H1 (cell line): Measurements from ENCODE around the gene ZNF470. TPM values are rescaled to one million over a fixed set of nuclear protein-coding genes. Genes with fewer than 3 reads are reported as not detected.

ENCODE experiments used
- CTCF ChIA-PET: fragments of 300-600 bp; sonication (Branson Sonifier 250); formaldehyde crosslinking; loops from one replicate; lab custom pipeline; 2021; ENCODE audit not compliant: partially characterized antibody; lab: Charles Lee
- POLR2A ChIA-PET: fragments of 300-600 bp; sonication (Branson Sonifier 250); formaldehyde crosslinking; loops from one replicate; lab custom pipeline; 2021; ENCODE audit warnings: inconsistent platforms; ENCODE audit not compliant: partially characterized antibody; lab: Charles Lee
- DNase-seq, 2 experiments: peaks; one replicate each; pipeline versions ENCODE4 v3.0.0 to v3.0.0-alpha.2; 2010 to 2022; ENCODE audit warnings: low spot score in 2 of 2, low read depth in 1 of 2, mixed read lengths in 1 of 2
- FAIRE-seq: peaks from 2 replicates; lab custom pipeline; 2011; peaks lifted over from hg19 to GRCh38; lab: Jason Lieb, UNC
- H2AFZ ChIP-seq: 2 replicates; pipeline ENCODE4 v1.8.1; 2012; ENCODE audit warnings: low read length, inconsistent platforms
- H2AK5ac ChIP-seq: 2 replicates; pipeline ENCODE4 v1.6.1; 2013; ENCODE audit warnings: low read depth, low read length
- H2BK120ac ChIP-seq: replicated peaks from 2 replicates; pipeline ENCODE3; 2013; ENCODE audit warnings: low read depth, low read length, inconsistent platforms
- H2BK12ac ChIP-seq: 2 replicates; pipeline ENCODE4 v1.6.1; 2013; ENCODE audit warnings: low read depth, low read length
- H2BK15ac ChIP-seq: 2 replicates; pipeline ENCODE4 v1.6.1; 2013; ENCODE audit warnings: low read length
- H2BK20ac ChIP-seq: 2 replicates; pipeline ENCODE4 v1.6.1; 2013; ENCODE audit warnings: low read length
- H2BK5ac ChIP-seq: 2 replicates; pipeline ENCODE4 v1.6.1; 2013; ENCODE audit warnings: low read depth, low read length
- H3K14ac ChIP-seq: 2 replicates; pipeline ENCODE4 v1.6.1; 2013; ENCODE audit warnings: inconsistent platforms; ENCODE audit not compliant: insufficient read length
- H3K18ac ChIP-seq: 2 replicates; pipeline ENCODE4 v1.6.1; 2013; ENCODE audit warnings: low read length; ENCODE audit errors: extremely low read depth
- H3K23ac ChIP-seq: 2 replicates; pipeline ENCODE4 v1.6.1; 2013; ENCODE audit warnings: inconsistent platforms; ENCODE audit not compliant: insufficient read length
- H3K23me2 ChIP-seq: 2 replicates; pipeline ENCODE4 v1.6.1; 2013; ENCODE audit warnings: low read depth, low read length
- H3K27ac ChIP-seq: 2 replicates; pipeline ENCODE4 v1.6.1; 2011; ENCODE audit warnings: low read depth, low read length, inconsistent platforms
- H3K27me3 ChIP-seq, 4 experiments: replicated peaks in 1 of 4; 1 replicate in 1 of 4; 2 replicates in 3 of 4; pipeline versions ENCODE4 v1.6.1 to v1.8.1; 2011 to 2013; ENCODE audit warnings: low read length in 3 of 4, mild to moderate bottlenecking in 3 of 4, inconsistent platforms in 2 of 4, mixed read lengths in 2 of 4, moderate library complexity in 1 of 4; ENCODE audit not compliant: control insufficient read depth in 3 of 4, insufficient read depth in 3 of 4; ENCODE audit errors: extremely low read depth in 1 of 4
- H3K36me3 ChIP-seq, 4 experiments: 2 replicates each; pipeline versions ENCODE4 v1.6.1 to v1.8.1; 2011 to 2013; ENCODE audit warnings: mild to moderate bottlenecking in 4 of 4, low read length in 3 of 4, moderate library complexity in 2 of 4, control low read depth in 1 of 4, inconsistent platforms in 1 of 4; ENCODE audit not compliant: insufficient read depth in 4 of 4, control insufficient read depth in 2 of 4
- H3K4ac ChIP-seq: replicated peaks from 2 replicates; pipeline ENCODE3; 2013; ENCODE audit warnings: low read length, low read depth, mixed read lengths, inconsistent platforms; ENCODE audit not compliant: insufficient read length
- H3K4me1 ChIP-seq, 4 experiments: replicated peaks in 1 of 4; 1 replicate in 1 of 4; 2 replicates in 3 of 4; pipeline versions ENCODE4 v1.6.1 to v1.8.1; 2011 to 2013; ENCODE audit warnings: low read length in 3 of 4, inconsistent platforms in 2 of 4, mixed read lengths in 1 of 4; ENCODE audit not compliant: insufficient read depth in 4 of 4, control insufficient read depth in 3 of 4
- H3K4me2 ChIP-seq, 2 experiments: 2 replicates each; pipeline versions ENCODE4 v1.6.1 to v1.8.1; 2011 to 2013; ENCODE audit warnings: low read depth in 2 of 2, low read length in 2 of 2, control low read depth in 1 of 2, inconsistent platforms in 1 of 2, mild to moderate bottlenecking in 1 of 2; ENCODE audit not compliant: insufficient read depth in 1 of 2
- H3K4me3 ChIP-seq, 4 experiments: fragments of 200-600, 300-600 bp in 1 of 4; sonication (generic), shearing (Covaris generic), sonication (Bioruptor Twin) in 1 of 4; 2 replicates each; pipeline versions ENCODE4 v1.5.1 to v1.8.1; 2011 to 2016; ENCODE audit warnings: low read length in 4 of 4, low read depth in 3 of 4, control low read depth in 2 of 4, inconsistent platforms in 2 of 4, mild to moderate bottlenecking in 2 of 4, mixed read lengths in 1 of 4, moderate library complexity in 1 of 4; ENCODE audit not compliant: insufficient read depth in 2 of 4; ENCODE audit errors: extremely low read depth in 1 of 4
- H3K56ac ChIP-seq: replicated peaks from 2 replicates; pipeline ENCODE3; 2013; ENCODE audit warnings: low read depth, mild to moderate bottlenecking, mixed read lengths, low read length, inconsistent platforms; ENCODE audit not compliant: insufficient read length
- H3K79me1 ChIP-seq: 2 replicates; pipeline ENCODE4 v1.6.1; 2013; ENCODE audit warnings: low read depth, low read length, control low read depth
- H3K79me2 ChIP-seq, 2 experiments: 2 replicates each; pipeline versions ENCODE4 v1.6.1 to v1.8.1; 2012 to 2013; ENCODE audit warnings: low read length in 2 of 2, mild to moderate bottlenecking in 2 of 2, inconsistent platforms in 1 of 2; ENCODE audit not compliant: insufficient read depth in 2 of 2, control insufficient read depth in 1 of 2
- H3K9ac ChIP-seq, 4 experiments: replicated peaks in 1 of 4; 1 replicate in 1 of 4; 2 replicates in 3 of 4; pipeline versions ENCODE4 v1.6.1 to v1.8.1; 2011 to 2013; ENCODE audit warnings: low read depth in 3 of 4, low read length in 3 of 4, control low read depth in 2 of 4, mild to moderate bottlenecking in 2 of 4, moderate library complexity in 2 of 4, inconsistent platforms in 1 of 4; ENCODE audit errors: extremely low read depth in 1 of 4
- H3K9me3 ChIP-seq, 2 experiments: 2 replicates each; pipeline versions ENCODE4 v1.6.1 to v1.8.1; 2012 to 2013; ENCODE audit warnings: mild to moderate bottlenecking in 2 of 2, moderate library complexity in 2 of 2, control low read depth in 1 of 2, inconsistent platforms in 1 of 2, low read depth in 1 of 2, low read length in 1 of 2, mixed read lengths in 1 of 2; ENCODE audit not compliant: insufficient read depth in 2 of 2
- H4K20me1 ChIP-seq, 2 experiments: replicated peaks in 1 of 2; 2 replicates each; pipeline versions ENCODE3 to v1.8.1; 2011 to 2013; ENCODE audit warnings: inconsistent platforms in 2 of 2, low read length in 2 of 2, mild to moderate bottlenecking in 1 of 2; ENCODE audit not compliant: insufficient read depth in 2 of 2, control insufficient read depth in 1 of 2
- H4K5ac ChIP-seq: 2 replicates; pipeline ENCODE4 v1.6.1; 2013; ENCODE audit warnings: low read length, low read depth, mixed read lengths, inconsistent platforms; ENCODE audit not compliant: insufficient read length
- H4K8ac ChIP-seq: 2 replicates; pipeline ENCODE4 v1.8.0; 2013; ENCODE audit warnings: mild to moderate bottlenecking, moderate library complexity, low read length, inconsistent platforms; ENCODE audit not compliant: insufficient read depth; ENCODE audit errors: extremely low read depth
- H4K91ac ChIP-seq: replicated peaks from 2 replicates; pipeline ENCODE3; 2013; ENCODE audit warnings: low read length, mixed read lengths, inconsistent platforms; ENCODE audit not compliant: insufficient read length
- CHD2 ChIP-seq: IDR thresholded peaks from 2 replicates; pipeline ENCODE4 v1.6.1; 2012; ENCODE audit warnings: low read length, improper control_type of control experiment
- CREB1 ChIP-seq: IDR thresholded peaks from 2 replicates; pipeline ENCODE4 v1.6.1; 2012; ENCODE audit warnings: inconsistent platforms
- HDAC2 ChIP-seq, 2 experiments: fragments of 300-600 bp in 1 of 2; sonication (generic) in 1 of 2; IDR thresholded peaks; 2 replicates each; pipeline ENCODE4 v1.6.1; 2011 to 2012; ENCODE audit warnings: low read depth in 2 of 2, low read length in 2 of 2, mild to moderate bottlenecking in 2 of 2, moderate library complexity in 2 of 2, borderline replicate concordance in 1 of 2, inconsistent platforms in 1 of 2
- JUN ChIP-seq: IDR thresholded peaks from 2 replicates; pipeline ENCODE4 v1.6.1; 2011; ENCODE audit warnings: low read depth, mild to moderate bottlenecking, improper control_type of control experiment, low read length
- NANOG ChIP-seq: IDR thresholded peaks from 2 replicates; pipeline ENCODE4 v1.6.1; 2011; ENCODE audit warnings: low read length, low read depth, mild to moderate bottlenecking, inconsistent platforms; ENCODE audit not compliant: insufficient read depth, poor library complexity, severe bottlenecking
- NRF1 ChIP-seq: IDR thresholded peaks from 2 replicates; pipeline ENCODE4 v1.6.1; 2011; ENCODE audit warnings: mild to moderate bottlenecking, low read depth, low read length, improper control_type of control experiment
- SAP30 ChIP-seq: fragments of 300-600 bp; sonication (generic); IDR thresholded peaks from 2 replicates; pipeline ENCODE4 v1.7.1; 2012; ENCODE audit warnings: low read length, moderate library complexity, mild to moderate bottlenecking, inconsistent platforms; ENCODE audit not compliant: insufficient read depth, insufficient replicate concordance
- SIN3A ChIP-seq, 2 experiments: IDR thresholded peaks in 1 of 2; conservative IDR thresholded peaks in 1 of 2; 2 replicates each; pipeline ENCODE4 v1.6.1; 2011 to 2012; ENCODE audit warnings: low read length in 2 of 2, improper control_type of control experiment in 1 of 2, low read depth in 1 of 2, mild to moderate bottlenecking in 1 of 2
- TAF7 ChIP-seq: optimal IDR thresholded peaks from 2 replicates; pipeline ENCODE3; 2011; ENCODE audit warnings: low read depth, mild to moderate bottlenecking, inconsistent platforms, low read length, moderate library complexity, borderline replicate concordance
- TEAD4 ChIP-seq: IDR thresholded peaks from 2 replicates; pipeline ENCODE4 v1.6.1; 2012; ENCODE audit warnings: low read depth, low read length, inconsistent platforms, mixed read lengths
- WGBS, 2 experiments: shearing (Covaris generic) in 1 of 2; methylation state at CpG; one replicate each; pipeline versions ENCODE4 v1.1.6 to v1.1.7; 2013 to 2015; ENCODE audit warnings: low lambda C conversion rate in 2 of 2, mixed read lengths in 2 of 2, inconsistent platforms in 1 of 2, low coverage in 1 of 2, missing lambda C conversion rate in 1 of 2; ENCODE audit not compliant: insufficient replicate concordance in 2 of 2, insufficient coverage in 1 of 2, insufficient read length in 1 of 2; ENCODE audit errors: extremely low coverage in 1 of 2, missing lambda C conversion rate in 1 of 2; 5-methylcytosine and 5-hydroxymethylcytosine counted together
- polyA plus RNA-seq, 7 experiments: library from polyadenylated mRNA; depleted of rRNA in 3 of 7; stranded (reverse) in 5 of 7; unstranded in 2 of 7; fragments of >200 nt in 5 of 7; fragments of 200-250 nt in 2 of 7; gene quantifications; 1 replicate in 5 of 7; 2 replicates in 1 of 7; 4 replicates in 1 of 7; pipeline versions ENCODE4 v1.2.1 to v1.2.3, GENCODE V29; 2011 to 2013; ENCODE audit warnings: missing spikeins in 2 of 7, mixed read lengths in 2 of 7
- total RNA-seq: library from RNA; stranded (reverse); fragmentation: NEBNext Ultra II Directional; extraction: Animal tissue kit (Norgen Biotek cat#: 25700); gene quantifications from 2 replicates; pipeline ENCODE4 v1.2.1, GENCODE V29; 2021
- TF ChIP-seq, protein P1 (sequence below): IDR thresholded peaks from 2 replicates; pipeline ENCODE4 v1.6.1; 2012; ENCODE audit warnings: inconsistent platforms

Gene ZNF470
- total and polyA plus RNA-seq, 2 of the 8 experiments (the other 6 are each of a cell fraction or from before 2014, with no cell fraction given) = 2.0 to 8.8 TPM

DNA sequence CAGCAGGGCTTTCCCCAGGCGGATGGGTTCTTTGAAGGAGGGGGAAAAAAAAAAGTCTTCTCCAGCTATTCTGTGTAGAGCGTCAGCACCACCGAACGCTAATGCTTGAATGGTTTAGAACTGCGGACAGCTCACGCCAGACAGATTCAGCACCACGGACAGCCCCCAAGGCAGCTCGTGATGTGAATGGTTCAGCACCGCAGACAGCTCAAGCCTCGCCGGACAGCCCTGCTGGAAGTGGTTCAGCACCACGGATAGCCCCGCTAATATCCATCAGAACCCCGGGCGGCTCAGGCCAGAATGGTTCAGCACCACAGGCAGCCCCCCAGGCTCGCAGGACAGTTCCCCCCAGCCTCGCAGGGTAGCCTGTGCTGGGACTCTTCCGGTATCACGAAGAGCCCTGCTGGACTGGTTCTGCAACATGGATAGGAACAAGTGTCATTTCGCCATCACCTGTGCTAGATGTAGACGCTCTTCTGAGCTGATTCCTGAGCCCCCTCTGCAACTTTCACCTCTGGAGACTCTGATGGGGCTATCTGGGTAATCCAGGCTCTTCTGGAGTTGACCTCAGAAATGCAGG lies 70.8 kb downstream of the ZNF470 start:
- Histone ChIP-seq H3K9me3 (peaks cover 52 to 69% of the 10 kb centered on the region in 2 experiments), H4K91ac (no peak overlapping the region), H2BK120ac (no peak overlapping the region), H3K56ac (no peak overlapping the region), H2BK12ac (no peak overlapping the region), H4K5ac (no peak overlapping the region), H3K79me1 (no peaks in the 10 kb centered on the region), H4K20me1 (no peaks in the 10 kb centered on the region), H2AK5ac (no peak overlapping the region), H2BK15ac (no peak overlapping the region), H3K14ac (no peak overlapping the region), H3K9ac (no peak overlapping the region), H3K27ac (no peak overlapping the region), H4K8ac (no peak overlapping the region), H3K4me1 (no peaks in the 10 kb centered on the region), H3K27me3 (no peaks in the 10 kb centered on the region), H3K4ac (no peak overlapping the region), H3K18ac (no peak overlapping the region), H2BK5ac (no peak overlapping the region), H3K79me2 (no peaks in the 10 kb centered on the region), H3K23me2 (no peaks in the 10 kb centered on the region), H3K23ac (no peak overlapping the region), H2AFZ (no peak overlapping the region), H3K4me2 (no peak overlapping the region), H3K4me3 (no peak overlapping the region), H3K36me3 (no peaks in the 10 kb centered on the region), H2BK20ac (no peak overlapping the region)
- CTCF ChIA-PET = interaction anchor here (1.0 kb wide), 1 partner anchor 31 kb away, joined by 3 read pairs; no protein-coding TSS in a partner anchor
- TF ChIP-seq CHD2 (no peak), CREB1 (0 out of 2 replicates have a peak, but pooled peaks have one; percentile 23), TEAD4 (no peak), TAF7 (peak; percentile 96), SIN3A (conservative IDR thresholded peaks at IDR 0.05 in 1 of 2, IDR thresholded peaks at IDR 0.05 in 1 of 2; ENCODE audit: low read depth in 1 of 2, low read length in 2 of 2) (peak; percentile 100), NANOG (peak; percentile 26), HDAC2 (IDR thresholded peaks at IDR 0.05; ENCODE audit: borderline replicate concordance in 1 of 2, low read depth in 2 of 2, low read length in 2 of 2) (peak; percentile 96 to 97; a peak in 3 of 4 replicates), JUN (no peak), NRF1 (no peak), SAP30 (peak; percentile 99)
- TF ChIP-seq, protein P1, sequence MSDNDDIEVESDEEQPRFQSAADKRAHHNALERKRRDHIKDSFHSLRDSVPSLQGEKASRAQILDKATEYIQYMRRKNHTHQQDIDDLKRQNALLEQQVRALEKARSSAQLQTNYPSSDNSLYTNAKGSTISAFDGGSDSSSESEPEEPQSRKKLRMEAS = peak; percentile 66
- FAIRE-seq (no peak), DNase-seq (peak; percentile 65 to 85)
- POLR2A ChIA-PET = no interaction called here
- 43% methylated on average over 12 of the region's 21 CpGs; no CpG with 5 or more reads in 1 of the 2 experiments for WGBS, 2 experiments
